Nephron (organoid): ENCODE measurements around the gene ADCY10.
"Not testable (repeated sequence)": the region's sequence is repeated elsewhere in the genome, so short reads cannot be mapped to it uniquely, and the experiment has no call there.

Experiments
- H3K27ac Mint-ChIP-seq, 3 experiments: 2 replicates each; pipeline ENCODE4 v1.8.0; 2020; ENCODE audit warnings: mixed read lengths in 3 of 3, mild to moderate bottlenecking in 2 of 3, moderate library complexity in 1 of 3
- H3K27me3 Mint-ChIP-seq: 2 replicates; pipeline ENCODE4 v1.8.0; 2021; ENCODE audit warnings: low read depth, mild to moderate bottlenecking, moderate library complexity, mixed read lengths
- H3K36me3 Mint-ChIP-seq: 2 replicates; pipeline ENCODE4 v1.8.0; 2020; ENCODE audit warnings: low read depth, mixed read lengths
- H3K4me1 Mint-ChIP-seq: 2 replicates; pipeline ENCODE4 v1.8.0; 2020; ENCODE audit warnings: mixed read lengths
- H3K4me3 Mint-ChIP-seq, 3 experiments: 2 replicates each; pipeline ENCODE4 v1.8.0; 2020; ENCODE audit warnings: mild to moderate bottlenecking in 3 of 3, mixed read lengths in 3 of 3, moderate library complexity in 2 of 3
- H3K9me3 Mint-ChIP-seq: 2 replicates; pipeline ENCODE4 v1.8.0; 2020; ENCODE audit warnings: mixed read lengths
- CTCF ChIP-seq, 3 experiments: fragments of 200-600 bp; sonication (generic); IDR thresholded peaks; one replicate each; pipeline ENCODE4 v1.5.0; 2021; ENCODE audit warnings: antibody characterized with exemption in 3 of 3; ENCODE audit not compliant: unreplicated experiment in 3 of 3

The ADCY10 gene

GRCh38 chr1:167808104-167808503 lies 105.8 kb downstream of the ADCY10 start:
- no peaks in the 10 kb centered on the region for H3K4me1 Mint-ChIP-seq
- peaks cover 23% of the 10 kb centered on the region for H3K36me3 Mint-ChIP-seq
- no peak for TF ChIP-seq CTCF (IDR thresholded peaks at IDR 0.05; ENCODE audit: unreplicated experiment in 3 of 3)

GRCh38 chr1:167806676-167807075 lies 107.3 kb downstream of the ADCY10 start:
- Mint-ChIP-seq H3K36me3 (peaks cover 26% of the 10 kb centered on the region), H3K9me3 (peaks cover 22% of the 10 kb centered on the region)
- H3K27ac Mint-ChIP-seq, H3K4me3 Mint-ChIP-seq, H3K4me1 Mint-ChIP-seq, H3K27me3 Mint-ChIP-seq: not testable (repeated sequence)

More at GRCh38 chr1:167808104-167808503, 105.8 kb downstream of the ADCY10 start:
- Mint-ChIP-seq H3K4me3 (no peak overlapping the region), H3K9me3 (peaks cover 31% of the 10 kb centered on the region), H3K27me3 (no peaks in the 10 kb centered on the region), H3K27ac (no peak overlapping the region)

- H3K27me3 Mint-ChIP-seq, H3K27ac Mint-ChIP-seq, H3K4me1 Mint-ChIP-seq, H3K4me3 Mint-ChIP-seq: not testable (repeated sequence)
- Mint-ChIP-seq H3K36me3 (peaks cover 28% of the 10 kb centered on the region), H3K9me3 (peaks cover 18% of the 10 kb centered on the region)
These were observed 107.7 kb downstream of the ADCY10 start for GRCh38 chr1:167806235-167806634.

GRCh38 chr1:167805041-167805556 lies 108.8 kb downstream of the ADCY10 start:
- H3K9me3 Mint-ChIP-seq: peaks cover 14% of the 10 kb centered on the region
- no peak overlapping the region for H3K4me3 Mint-ChIP-seq
- no peaks in the 10 kb centered on the region for H3K4me1 Mint-ChIP-seq
- no peak for TF ChIP-seq CTCF (IDR thresholded peaks at IDR 0.05; ENCODE audit: unreplicated experiment in 3 of 3)
- no peaks in the 10 kb centered on the region for H3K27me3 Mint-ChIP-seq
- peak overlapping the region in 1 of 3 experiments; percentile 13 for H3K27ac Mint-ChIP-seq
- H3K36me3 Mint-ChIP-seq: peaks cover 35% of the 10 kb centered on the region

GRCh38 chr1:167803358-167804207 lies 110.4 kb downstream of the ADCY10 start:
- H3K36me3 Mint-ChIP-seq: peaks cover 35% of the 10 kb centered on the region
- TF ChIP-seq CTCF (IDR thresholded peaks at IDR 0.05; ENCODE audit: unreplicated experiment in 3 of 3): peak; percentile 69 to 74 (median 72)
- no peaks in the 10 kb centered on the region for H3K27me3 Mint-ChIP-seq
- no peak overlapping the region for H3K4me3 Mint-ChIP-seq
- H3K9me3 Mint-ChIP-seq: peaks cover 14% of the 10 kb centered on the region
- H3K27ac Mint-ChIP-seq: peak overlapping the region in 1 of 3 experiments; percentile 77
- no peaks in the 10 kb centered on the region for H3K4me1 Mint-ChIP-seq

GRCh38 chr1:167802235-167802634 lies 111.7 kb downstream of the ADCY10 start:
- H3K4me1 Mint-ChIP-seq: peaks cover 6% of the 10 kb centered on the region
- H3K36me3 Mint-ChIP-seq: peaks cover 35% of the 10 kb centered on the region
- TF ChIP-seq CTCF (IDR thresholded peaks at IDR 0.05; ENCODE audit: unreplicated experiment in 3 of 3): no peak
- no peak overlapping the region for H3K4me3 Mint-ChIP-seq
- H3K27ac Mint-ChIP-seq: no peak overlapping the region
- H3K9me3 Mint-ChIP-seq: peaks cover 14% of the 10 kb centered on the region
- no peaks in the 10 kb centered on the region for H3K27me3 Mint-ChIP-seq

GRCh38 chr1:167800251-167800650 lies 113.7 kb downstream of the ADCY10 start:
- Mint-ChIP-seq H3K4me3 (no peak overlapping the region), H3K36me3 (peaks cover 32% of the 10 kb centered on the region), H3K27ac (peak overlapping the region; percentile 34 to 50 (median 40)), H3K27me3 (no peaks in the 10 kb centered on the region), H3K4me1 (peaks cover 20% of the 10 kb centered on the region), H3K9me3 (peaks cover 12% of the 10 kb centered on the region)
- TF ChIP-seq CTCF (IDR thresholded peaks at IDR 0.05; ENCODE audit: unreplicated experiment in 3 of 3): no peak
